SK-N-SH (cell line): ENCODE data around the gene MTR. TPM values are rescaled to one million over a fixed set of nuclear protein-coding genes. Genes with fewer than 3 reads are reported as not detected.

ENCODE experiments used
- CTCF ChIA-PET: fragments of 300-600, 350-600 bp; formaldehyde crosslinking; extraction: SDS; loops from one replicate; lab custom pipeline; 2021; lab: Yijun Ruan, JAX
- POLR2A ChIA-PET: fragments of 350-600 bp; sonication (Branson Sonifier 250); formaldehyde crosslinking; extraction: SDS; loops from one replicate; lab custom pipeline; 2020; ENCODE audit warnings: antibody characterized with exemption, inconsistent platforms; lab: Yijun Ruan, JAX
- DNase-seq: peaks from one replicate; pipeline ENCODE4 v3.0.0; 2012
- H2AFZ ChIP-seq: fragments of 200-600 bp; sonication (generic); 2 replicates; pipeline ENCODE4 v1.8.1; 2016; ENCODE audit warnings: antibody characterized with exemption, mild to moderate bottlenecking, low read depth
- H3F3A ChIP-seq: fragments of 200-600 bp; sonication (generic); replicated peaks from 2 replicates; pipeline ENCODE3; 2016; ENCODE audit warnings: antibody characterized with exemption, mild to moderate bottlenecking; ENCODE audit not compliant: insufficient read depth
- H3K27ac ChIP-seq, 2 experiments: fragments of 200-500 bp in 1 of 2; fragments of 200-600 bp in 1 of 2; sonication (Bioruptor generic) in 1 of 2; sonication (generic), shearing (Covaris generic) in 1 of 2; 2 replicates each; pipeline versions ENCODE4 v1.5.1 to v1.6.1; 2014 to 2016; ENCODE audit warnings: low read depth in 2 of 2, inconsistent platforms in 1 of 2, low read length in 1 of 2, mild to moderate bottlenecking in 1 of 2, mixed read lengths in 1 of 2
- H3K27me3 ChIP-seq: fragments of 200-600 bp; sonication (generic), shearing (Covaris generic); 2 replicates; pipeline ENCODE4 v1.6.1; 2016; ENCODE audit warnings: mixed run types; ENCODE audit not compliant: insufficient read depth
- H3K36me3 ChIP-seq, 2 experiments: fragments of 200-500 bp in 1 of 2; fragments of 200-600 bp in 1 of 2; sonication (Bioruptor generic) in 1 of 2; sonication (generic) in 1 of 2; replicated peaks in 1 of 2; 2 replicates each; pipeline versions ENCODE3 to v1.5.1; 2014 to 2016; ENCODE audit warnings: low read length in 1 of 2, mild to moderate bottlenecking in 1 of 2; ENCODE audit not compliant: insufficient read depth in 2 of 2, control insufficient read depth in 1 of 2
- H3K4me1 ChIP-seq, 2 experiments: fragments of 200-500 bp in 1 of 2; fragments of 200-600 bp in 1 of 2; sonication (Bioruptor generic) in 1 of 2; sonication (generic), shearing (Covaris generic) in 1 of 2; 2 replicates each; pipeline versions ENCODE4 v1.5.1 to v1.6.1; 2014 to 2016; ENCODE audit warnings: low read depth in 1 of 2, low read length in 1 of 2, mixed run types in 1 of 2; ENCODE audit not compliant: insufficient read depth in 2 of 2, control insufficient read depth in 1 of 2
- H3K4me2 ChIP-seq: fragments of 200-600 bp; sonication (generic), shearing (Covaris generic); 2 replicates; pipeline ENCODE4 v1.6.1; 2017; ENCODE audit warnings: mixed run types
- H3K4me3 ChIP-seq, 2 experiments: fragments of 200-500 bp in 1 of 2; fragments of 200-600 bp in 1 of 2; sonication (Bioruptor generic) in 1 of 2; sonication (generic), shearing (Covaris generic) in 1 of 2; 2 replicates each; pipeline versions ENCODE4 v1.5.1 to v1.8.1; 2014 to 2016; ENCODE audit warnings: low read depth in 2 of 2, inconsistent platforms in 1 of 2, low read length in 1 of 2, mild to moderate bottlenecking in 1 of 2, mixed read lengths in 1 of 2, moderate library complexity in 1 of 2
- H3K79me2 ChIP-seq: fragments of 200-600 bp; sonication (generic); 2 replicates; pipeline ENCODE4 v1.8.1; 2017; ENCODE audit warnings: mild to moderate bottlenecking; ENCODE audit not compliant: insufficient read depth
- H3K9ac ChIP-seq: fragments of 200-600 bp; sonication (generic); 2 replicates; pipeline ENCODE4 v1.6.1; 2017; ENCODE audit warnings: mixed run types
- H3K9me2 ChIP-seq: fragments of 200-600 bp; sonication (generic); 2 replicates; pipeline ENCODE4 v1.6.1; 2017; ENCODE audit warnings: mixed run types
- H3K9me3 ChIP-seq: fragments of 200-600 bp; sonication (generic); 2 replicates; pipeline ENCODE4 v1.6.1; 2017; ENCODE audit warnings: mixed run types, mild to moderate bottlenecking, moderate library complexity
- H4K20me1 ChIP-seq: fragments of 200-600 bp; sonication (generic); 2 replicates; pipeline ENCODE4 v1.6.1; 2017; ENCODE audit warnings: mild to moderate bottlenecking, mixed run types; ENCODE audit not compliant: insufficient read depth
- CHD2 ChIP-seq: fragments of 150-350 bp; IDR thresholded peaks from 2 replicates; pipeline ENCODE4 v1.6.1; 2018; ENCODE audit warnings: low read length; ENCODE audit not compliant: partially characterized antibody
- CTCF ChIP-seq: fragments of 200-600 bp; sonication (generic); IDR thresholded peaks from 2 replicates; pipeline ENCODE4 v1.6.1; 2017; ENCODE audit warnings: antibody characterized with exemption, mild to moderate bottlenecking, moderate library complexity
- ELF1 ChIP-seq: IDR thresholded peaks from 2 replicates; pipeline ENCODE4 v1.4.0; 2012
- EP300 ChIP-seq, 2 experiments: IDR thresholded peaks; 2 replicates each; pipeline versions ENCODE4 v1.4.0 to v1.6.1; 2012; ENCODE audit warnings: borderline replicate concordance in 1 of 2, low read depth in 1 of 2, low read length in 1 of 2
- EZH2phosphoT487 ChIP-seq: fragments of 200-600 bp; sonication (generic); IDR thresholded peaks from 2 replicates; pipeline ENCODE4 v1.6.1; 2017; ENCODE audit warnings: low read depth, mixed run types, mild to moderate bottlenecking, antibody characterized with exemption, moderate library complexity, borderline replicate concordance
- GABPA ChIP-seq: IDR thresholded peaks from 2 replicates; pipeline ENCODE4 v1.4.0; 2012; ENCODE audit warnings: low read depth, mild to moderate bottlenecking
- GATA2 ChIP-seq: sonication (generic); formaldehyde crosslinking; IDR thresholded peaks from 2 replicates; pipeline ENCODE4 v1.5.0; 2020; ENCODE audit warnings: mild to moderate bottlenecking, missing genetic modification reagents
- IRF3 ChIP-seq: fragments of 150-350 bp; IDR thresholded peaks from 2 replicates; pipeline ENCODE4 v1.6.1; 2016; ENCODE audit warnings: mild to moderate bottlenecking, low read depth, low read length
- JUND ChIP-seq: IDR thresholded peaks from 2 replicates; pipeline ENCODE4 v1.4.0; 2012
- MAX ChIP-seq: IDR thresholded peaks from 2 replicates; pipeline ENCODE4 v1.4.0; 2012; ENCODE audit warnings: low read depth
- NRF1 ChIP-seq: IDR thresholded peaks from 2 replicates; pipeline ENCODE4 v1.6.1; 2012; ENCODE audit warnings: low read depth, mild to moderate bottlenecking, low read length
- PBX3 ChIP-seq: IDR thresholded peaks from 2 replicates; pipeline ENCODE4; 2012
- RCOR1 ChIP-seq: fragments of 150-350 bp; IDR thresholded peaks from 2 replicates; pipeline ENCODE4 v1.6.1; 2017; ENCODE audit warnings: antibody characterized with exemption, low read length
- SIN3A ChIP-seq: IDR thresholded peaks from 2 replicates; pipeline ENCODE4 v1.6.1; 2012; ENCODE audit warnings: low read depth, mild to moderate bottlenecking, low read length, moderate library complexity, borderline replicate concordance
- SMC3 ChIP-seq: IDR thresholded peaks from 2 replicates; pipeline ENCODE4 v1.6.1; 2012; ENCODE audit warnings: low read depth, low read length, improper control_type of control experiment
- TCF12 ChIP-seq: IDR thresholded peaks from 2 replicates; pipeline ENCODE4 v1.4.0; 2012
- TEAD4 ChIP-seq: IDR thresholded peaks from 2 replicates; pipeline ENCODE4 v1.4.0; 2012; ENCODE audit warnings: mild to moderate bottlenecking, borderline replicate concordance; ENCODE audit not compliant: insufficient read depth
- WGBS: methylation state at CpG from one replicate; pipeline ENCODE4 v1.1.6; 2017; ENCODE audit warnings: low lambda C conversion rate; 5-methylcytosine and 5-hydroxymethylcytosine counted together
- polyA plus RNA-seq, 3 experiments: library from polyadenylated mRNA; depleted of rRNA; stranded (reverse); fragments of >200 nt; gene quantifications; 2 replicates each; pipeline ENCODE4 v1.2.3, GENCODE V29; 2012

MTR gene
- polyA plus RNA-seq, 1 of the 3 experiments (the other 2 are of a cell fraction): 5.4 TPM

GRCh38 chr1:236802264-236802663 is 7.2 kb downstream of the MTR start (continued):
- TF ChIP-seq MAX (no peak), GABPA (no peak), EP300 (IDR thresholded peaks at IDR 0.05; ENCODE audit: borderline replicate concordance in 1 of 2, low read depth in 1 of 2, low read length in 1 of 2) (no peak)

- Histone ChIP-seq H3F3A (no peaks in the 10 kb centered on the region), H3K9me2 (no peaks in the 10 kb centered on the region), H3K9me3 (no peaks in the 10 kb centered on the region), H3K27ac (no peak overlapping the region)
- 80% methylated on average over 2 of the region's 2 CpGs for WGBS
- POLR2A ChIA-PET: no interaction called here
- TF ChIP-seq IRF3: no peak
- no peak for TF ChIP-seq CHD2
- TF ChIP-seq TCF12: no peak
- no peak for TF ChIP-seq ELF1
- no peak for TF ChIP-seq NRF1
- TF ChIP-seq GATA2: no peak
- TF ChIP-seq JUND: no peak
- TF ChIP-seq CTCF: no peak
- no peak for TF ChIP-seq TEAD4
- TF ChIP-seq MAX: no peak
- no peak for TF ChIP-seq EZH2phosphoT487
- TF ChIP-seq, all 33 proteins: peak for 0
- CTCF ChIA-PET: no interaction called here
- peaks cover 35% of the 10 kb centered on the region for H3K79me2 ChIP-seq
- H3K4me2 ChIP-seq: no peak overlapping the region
- H3K27me3 ChIP-seq: no peaks in the 10 kb centered on the region
- H3K4me1 ChIP-seq: no peaks in the 10 kb centered on the region; a peak in 1 of 4 replicates
- H4K20me1 ChIP-seq: no peaks in the 10 kb centered on the region
- H3K9ac ChIP-seq: no peak overlapping the region
- no peak overlapping the region for H3K4me3 ChIP-seq
- no peak for DNase-seq
- peaks cover 11 to 52% of the 10 kb centered on the region in 2 experiments for H3K36me3 ChIP-seq
- no peak overlapping the region for H2AFZ ChIP-seq
Observed at GRCh38 chr1:236806634-236807033, 11.5 kb downstream of the MTR start.

GRCh38 chr1:236808005-236808404 is 12.9 kb downstream of the MTR start:
- H3K9ac ChIP-seq: no peak overlapping the region
- POLR2A ChIA-PET: no interaction called here
- no peak for TF ChIP-seq PBX3
- TF ChIP-seq CTCF: no peak
- no peak for TF ChIP-seq SIN3A
- no peak for TF ChIP-seq RCOR1
- TF ChIP-seq GABPA: no peak
- TF ChIP-seq SMC3: no peak
- TF ChIP-seq, all 33 proteins: peak for 0
- H4K20me1 ChIP-seq: no peaks in the 10 kb centered on the region
- CTCF ChIA-PET: interaction anchor here (0.5 to 1.2 kb wide), 3 partner anchors 12 to 754 kb away, joined by 3 to 4 read pairs (median 3); no protein-coding TSS in a partner anchor
- H2AFZ ChIP-seq: no peak overlapping the region
- no peaks in the 10 kb centered on the region for H3K9me2 ChIP-seq
- no peak overlapping the region for H3K4me2 ChIP-seq
- peaks cover 17 to 64% of the 10 kb centered on the region in 2 experiments for H3K36me3 ChIP-seq
- H3K4me3 ChIP-seq: no peak overlapping the region
- 100% methylated on average over 2 of the region's 2 CpGs for WGBS
- no peaks in the 10 kb centered on the region for H3K27me3 ChIP-seq
- no peak for DNase-seq
- no peaks in the 10 kb centered on the region for H3F3A ChIP-seq
- H3K79me2 ChIP-seq: peaks cover 22% of the 10 kb centered on the region; the same call in 1 of the 2 replicates
- H3K27ac ChIP-seq: no peak overlapping the region
- no peaks in the 10 kb centered on the region for H3K9me3 ChIP-seq
- H3K4me1 ChIP-seq: no peaks in the 10 kb centered on the region; a peak in 1 of 4 replicates
